Ishikawa (cell line): ENCODE measurements around the gene TMEM37.

Experiments used
- CREB1 ChIP-seq: IDR thresholded peaks from 2 replicates; pipeline ENCODE4 v1.6.1; 2012; ENCODE audit warnings: low read depth
- EP300 ChIP-seq: IDR thresholded peaks from 2 replicates; pipeline ENCODE4 v1.6.1; 2012; ENCODE audit warnings: borderline replicate concordance
- FOXM1 ChIP-seq: IDR thresholded peaks from 2 replicates; pipeline ENCODE4 v1.6.1; 2012; ENCODE audit warnings: low read depth, borderline replicate concordance
- MAX ChIP-seq: IDR thresholded peaks from 2 replicates; pipeline ENCODE4 v1.6.1; 2012
- RAD21 ChIP-seq: IDR thresholded peaks from 2 replicates; pipeline ENCODE4 v1.6.1; 2012; ENCODE audit warnings: low read depth
- REST ChIP-seq: IDR thresholded peaks from 2 replicates; pipeline ENCODE4 v1.6.1; 2012; ENCODE audit warnings: low read depth, mild to moderate bottlenecking
- TAF1 ChIP-seq: IDR thresholded peaks from 2 replicates; pipeline ENCODE4 v1.6.1; 2012; ENCODE audit warnings: low read depth, mild to moderate bottlenecking
- TEAD4 ChIP-seq: IDR thresholded peaks from 2 replicates; pipeline ENCODE4 v1.6.1; 2012
- YY1 ChIP-seq: IDR thresholded peaks from 2 replicates; pipeline ENCODE4 v1.6.1; 2012; ENCODE audit warnings: low read depth
- ZBTB7A ChIP-seq: IDR thresholded peaks from 2 replicates; pipeline ENCODE4 v1.6.1; 2012; ENCODE audit warnings: low read depth
- TF ChIP-seq, protein P1 (sequence below): IDR thresholded peaks from 2 replicates; pipeline ENCODE4 v1.6.1; 2012

- TF ChIP-seq REST (no peak), TEAD4 (no peak), EP300 (no peak), RAD21 (no peak), FOXM1 (no peak), TAF1 (no peak), MAX (no peak), CREB1 (no peak), YY1 (no peak), ZBTB7A (no peak)
- TF ChIP-seq, protein P1, sequence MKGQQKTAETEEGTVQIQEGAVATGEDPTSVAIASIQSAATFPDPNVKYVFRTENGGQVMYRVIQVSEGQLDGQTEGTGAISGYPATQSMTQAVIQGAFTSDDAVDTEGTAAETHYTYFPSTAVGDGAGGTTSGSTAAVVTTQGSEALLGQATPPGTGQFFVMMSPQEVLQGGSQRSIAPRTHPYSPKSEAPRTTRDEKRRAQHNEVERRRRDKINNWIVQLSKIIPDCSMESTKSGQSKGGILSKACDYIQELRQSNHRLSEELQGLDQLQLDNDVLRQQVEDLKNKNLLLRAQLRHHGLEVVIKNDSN, result no peak
These were observed 5.8 kb upstream of the TMEM37 start for GRCh38 chr2:119425620-119426395.
